ENCODE data around the gene HPCAL1.

The HPCAL1 gene

DNA sequence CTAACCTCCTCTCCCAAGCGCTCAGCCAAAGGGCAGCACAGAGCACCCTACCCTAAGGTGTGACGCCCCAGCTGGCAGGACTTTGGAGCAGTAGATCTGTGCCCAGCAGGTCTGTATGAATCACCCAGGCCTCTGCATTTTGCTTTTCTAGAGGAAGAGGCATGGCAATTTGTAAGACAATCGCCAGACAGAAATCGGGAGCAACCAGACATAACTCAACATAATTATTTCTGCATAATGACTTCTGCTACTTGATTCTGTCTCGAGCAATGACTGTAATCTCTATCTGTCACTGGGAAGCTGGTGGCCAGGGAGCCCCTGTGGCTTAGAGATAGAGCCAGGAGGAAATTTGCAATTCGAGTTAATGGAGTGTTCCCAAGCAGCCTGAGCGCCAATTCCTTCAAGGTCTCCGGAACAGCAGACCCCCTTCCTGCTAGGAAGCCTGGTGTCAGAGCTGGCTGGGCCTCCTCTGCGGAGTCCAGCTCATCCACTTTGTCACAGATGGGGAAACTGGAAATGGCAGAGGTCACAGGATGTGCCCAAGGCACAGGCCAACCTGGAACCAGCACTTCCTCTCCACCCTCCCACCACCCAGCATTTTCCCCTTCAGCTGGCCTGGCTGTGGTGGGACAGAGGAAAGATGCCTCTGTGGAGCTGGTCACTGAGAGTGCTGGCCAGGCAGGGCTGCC lies 90.4 kb downstream of the HPCAL1 start:
- no peak for DNase-seq

DNA sequence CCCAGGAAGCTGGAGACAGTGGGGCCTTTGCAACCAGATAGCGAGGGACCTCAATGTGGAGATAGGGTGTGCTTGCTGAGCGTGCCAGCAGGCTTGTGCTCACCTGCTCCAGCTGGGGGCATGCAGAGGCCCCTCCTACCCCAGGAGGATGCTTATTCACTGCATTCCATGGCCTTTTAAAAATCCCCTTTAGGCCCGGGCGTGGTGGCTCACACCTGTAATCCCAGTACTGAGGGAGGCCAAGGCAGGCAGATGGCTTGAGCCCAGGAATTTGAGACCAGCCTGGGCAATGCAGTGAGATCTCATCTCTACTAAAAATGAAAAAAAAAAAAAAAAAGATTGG lies 90.9 kb downstream of the HPCAL1 start:
- no peak for DNase-seq

DNA sequence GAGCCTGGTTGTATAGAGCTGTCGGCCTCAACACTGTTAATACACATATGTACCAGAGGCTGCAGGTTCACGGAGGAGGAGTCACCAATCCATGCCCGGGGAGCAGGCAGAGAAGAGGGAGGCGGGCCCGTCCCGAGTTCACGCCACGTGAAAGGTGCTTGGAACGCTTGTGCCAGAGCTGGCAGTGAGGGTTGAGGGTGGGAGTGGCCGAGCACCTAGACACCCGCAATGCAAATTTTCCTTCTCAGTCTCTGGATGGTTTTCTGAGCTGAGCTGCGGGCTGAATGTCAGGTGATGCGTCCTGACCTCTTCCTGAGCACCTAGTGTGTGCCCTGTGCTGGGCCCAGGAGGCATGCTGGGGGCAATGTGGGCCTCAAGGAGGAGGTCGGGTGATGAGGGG lies 93.2 kb downstream of the HPCAL1 start:
- no peak for DNase-seq

DNA sequence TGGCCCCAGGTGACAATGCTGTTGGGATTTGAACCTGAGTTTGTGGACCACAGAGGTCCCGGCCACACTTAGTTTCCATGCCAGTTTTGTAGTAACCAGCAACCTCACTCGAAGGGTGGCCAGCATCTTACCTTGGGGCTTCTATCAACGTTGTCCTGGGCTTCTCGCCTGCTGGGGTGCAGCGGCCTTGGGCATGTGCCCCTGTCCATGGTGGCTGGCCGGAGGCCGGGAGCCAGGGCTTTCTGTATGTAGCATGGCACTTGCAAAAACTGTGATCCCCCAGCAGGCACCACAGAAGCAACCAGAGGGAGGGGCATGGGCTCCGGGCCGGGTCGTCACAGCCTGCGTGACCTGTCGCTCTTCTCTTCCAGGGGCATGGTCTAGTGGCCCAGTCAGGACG lies 93.8 kb downstream of the HPCAL1 start:
- DNase-seq, result no peak

DNA sequence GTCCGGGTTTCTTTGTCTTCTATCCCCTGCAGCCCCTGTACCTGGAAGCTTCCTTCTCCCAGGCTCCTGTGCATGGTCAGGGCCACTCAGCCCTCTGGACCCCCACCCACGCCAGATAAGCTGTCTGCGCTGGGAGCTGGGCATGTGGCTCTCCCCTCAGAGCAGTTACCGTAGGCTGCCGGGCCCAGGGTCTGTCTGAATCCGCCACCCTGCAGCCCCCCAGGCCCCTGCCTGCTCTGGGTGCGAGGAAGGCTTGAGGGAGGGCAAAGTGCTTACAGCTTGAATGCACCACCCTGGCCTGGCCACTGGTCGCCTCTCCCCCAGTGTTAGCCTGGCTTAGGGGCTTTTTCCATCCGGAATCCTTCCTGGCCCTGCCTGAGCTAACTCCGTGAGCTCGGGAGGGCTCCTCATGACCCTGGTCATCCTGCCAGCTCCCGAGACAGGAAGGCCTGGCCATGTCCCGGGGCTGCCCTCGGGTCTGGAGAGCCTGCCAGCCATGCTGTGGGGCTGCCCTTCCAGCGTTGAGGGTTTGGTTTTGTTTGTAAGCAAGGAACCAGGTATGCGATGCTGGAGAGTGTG lies 94.7 kb downstream of the HPCAL1 start:
- DNase-seq, result no peak

- DNase-seq, result no peak
Measured at GRCh38 chr2:10397878-10398277, 95.2 kb downstream of the HPCAL1 start.

- DNase-seq, result no peak
Measured at GRCh38 chr2:10398496-10398895, 95.8 kb downstream of the HPCAL1 start.

- no peak for DNase-seq
Measured at GRCh38 chr2:10399358-10399757, 96.7 kb downstream of the HPCAL1 start.

DNA sequence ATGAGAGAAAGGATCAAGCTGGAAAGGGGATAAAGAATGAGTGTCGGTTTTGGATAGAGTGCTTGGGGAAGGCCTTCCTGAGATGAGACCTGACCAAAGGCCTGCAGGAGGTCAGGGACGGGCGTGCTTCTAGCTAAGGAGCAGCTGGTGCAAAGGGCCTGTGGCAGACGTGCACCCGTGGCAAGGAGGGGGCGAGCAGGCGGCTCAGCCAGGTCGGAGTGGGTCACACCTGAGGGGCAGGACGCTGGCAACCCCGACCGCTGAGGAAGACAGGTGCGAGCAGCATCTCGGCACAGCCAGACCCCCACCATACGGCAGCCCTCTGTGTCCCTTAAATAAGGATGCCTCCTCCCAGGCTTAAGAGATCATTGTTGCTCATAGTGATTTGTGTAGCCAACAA lies 97.3 kb downstream of the HPCAL1 start:
- DNase-seq, result no peak

- no peak for DNase-seq
Measured at GRCh38 chr2:10400568-10400977, 97.9 kb downstream of the HPCAL1 start.

- DNase-seq, result no peak
Measured at GRCh38 chr2:10400978-10401951, 98.6 kb downstream of the HPCAL1 start.

- peak; percentile 72 for DNase-seq
Measured at GRCh38 chr2:10402062-10402585, 99.4 kb downstream of the HPCAL1 start.

DNA sequence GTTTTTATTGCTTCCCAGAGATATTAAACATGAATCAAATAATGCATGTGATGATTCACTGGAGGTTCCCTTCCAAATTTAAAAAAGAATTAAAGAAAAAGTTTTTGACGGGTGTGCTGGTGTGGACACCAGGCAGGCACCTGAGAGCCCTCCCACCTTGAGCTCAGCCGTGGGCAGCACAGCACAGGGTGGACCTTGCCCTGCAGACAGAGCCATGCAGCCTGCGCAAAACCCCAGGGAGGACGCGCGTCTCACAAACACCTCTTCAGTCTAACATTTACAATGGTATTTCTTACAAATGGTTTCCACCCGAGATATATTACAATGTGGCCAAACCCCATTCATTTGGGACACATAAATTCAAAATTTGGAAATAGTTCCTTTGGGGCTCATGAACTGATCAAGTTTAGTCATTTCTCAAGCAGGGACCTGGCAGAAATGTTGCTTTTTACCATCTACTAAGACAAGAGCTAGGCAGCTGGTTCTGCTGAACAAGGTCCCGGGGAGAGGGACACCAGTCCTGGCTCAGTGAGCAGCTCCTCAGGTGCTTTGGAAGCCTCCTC lies 100.0 kb downstream of the HPCAL1 start:
- DNase-seq, result no peak

- DNase-seq, result peak; percentile 32
Measured at GRCh38 chr2:10404324-10405143, 101.8 kb downstream of the HPCAL1 start.

GRCh38 chr2:10405448-10405847 lies 102.7 kb downstream of the HPCAL1 start:
- peak; percentile 98 for DNase-seq

DNA sequence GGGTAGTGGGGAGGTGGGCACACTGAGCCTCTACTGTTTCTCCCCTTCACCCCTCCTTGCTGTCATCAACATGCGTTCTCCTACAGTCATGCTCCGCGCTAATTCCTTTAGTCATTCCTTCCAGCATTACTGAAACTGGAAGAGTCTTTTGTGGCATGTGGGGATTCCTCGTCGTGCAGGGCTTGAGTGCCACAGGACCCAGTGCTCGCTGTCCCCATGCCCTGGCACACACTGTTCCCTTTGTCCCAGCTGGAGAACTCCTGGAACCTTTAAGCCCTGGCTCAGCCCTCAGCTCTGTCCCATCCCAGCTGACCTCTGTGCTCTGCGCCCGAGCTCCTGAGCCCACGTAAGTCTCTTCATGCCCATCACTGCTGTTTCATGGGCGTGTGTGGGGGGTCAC lies 103.3 kb downstream of the HPCAL1 start:
- DNase-seq, result no peak

- peak; percentile 10 for DNase-seq
Measured at GRCh38 chr2:10406491-10407188, 103.9 kb downstream of the HPCAL1 start.

DNA sequence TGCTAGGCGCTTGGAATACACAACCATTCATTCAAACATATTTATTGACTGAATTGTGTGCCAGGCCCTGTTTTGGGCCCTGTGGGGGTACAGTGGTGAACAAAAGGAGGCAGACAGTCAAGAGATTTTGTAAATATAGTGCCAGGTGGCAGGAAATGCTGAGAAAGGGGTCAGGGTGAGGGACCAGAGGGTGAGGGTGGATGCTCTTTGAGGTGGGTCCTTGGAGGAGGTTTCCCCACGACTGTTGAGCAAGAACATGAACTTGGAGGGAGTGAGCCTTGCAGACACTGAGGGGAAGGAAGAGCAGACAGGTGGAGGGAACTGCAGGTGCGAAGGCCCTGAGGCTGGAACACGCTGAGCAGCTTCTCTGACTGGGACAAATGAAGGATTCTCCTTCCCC lies 104.7 kb downstream of the HPCAL1 start:
- DNase-seq, result no peak

- peak; percentile 88 for DNase-seq
Measured at GRCh38 chr2:10407841-10408648, 105.3 kb downstream of the HPCAL1 start.

- peak; percentile 70 for DNase-seq
Measured at GRCh38 chr2:10408649-10409579, 106.2 kb downstream of the HPCAL1 start.

All from EL (cell line).